Transverse colon (tissue), 4 donors: ENCODE results near the gene HJURP. TPM values are rescaled to one million over a fixed set of nuclear protein-coding genes. Genes with fewer than 3 reads are reported as not detected.

ENCODE experiments used
- DNase-seq: peaks from one replicate; pipeline ENCODE4 v3.0.0-alpha.2; 2019
- H3K27ac ChIP-seq, 4 donors: fragments of 200-600 bp; sonication (generic); 2 replicates each; pipeline ENCODE4 v1.5.1; 2016 to 2018; ENCODE audit warnings: inconsistent platforms in 4 of 4
- H3K27me3 ChIP-seq: fragments of 200-600 bp; sonication (generic); 2 replicates; pipeline ENCODE4 v1.5.1; 2017; ENCODE audit warnings: inconsistent platforms
- H3K36me3 ChIP-seq, 4 donors: fragments of 200-600 bp; sonication (generic); 2 replicates each; pipeline ENCODE4 v1.5.1; 2017 to 2019; ENCODE audit warnings: inconsistent platforms in 4 of 4
- H3K4me1 ChIP-seq, 4 donors: fragments of 200-600 bp; sonication (generic); 2 replicates each; pipeline ENCODE4 v1.5.1; 2017 to 2020; ENCODE audit warnings: inconsistent platforms in 4 of 4
- H3K4me3 ChIP-seq, 4 donors: fragments of 200-600 bp; sonication (generic); 1 replicate in 1 of 4; 2 replicates in 3 of 4; pipeline versions ENCODE4 v1.5.1 to v1.6.1; 2017 to 2019; ENCODE audit warnings: inconsistent platforms in 4 of 4
- H3K9me3 ChIP-seq, 2 donors: fragments of 200-600 bp; sonication (generic); 2 replicates each; pipeline ENCODE4 v1.5.1; 2017 to 2019; ENCODE audit warnings: inconsistent platforms in 2 of 2
- CTCF ChIP-seq, 5 experiments: fragments of 200-600 bp in 3 of 5; fragments of 450-650 bp in 2 of 5; sonication (generic) in 3 of 5; IDR thresholded peaks; 1 replicate in 2 of 5; 2 replicates in 3 of 5; pipeline ENCODE4 v1.5.1; 2016 to 2017; ENCODE audit warnings: antibody characterized with exemption in 5 of 5, inconsistent platforms in 3 of 5, mild to moderate bottlenecking in 2 of 5, moderate library complexity in 1 of 5
- EP300 ChIP-seq: sonication (generic); formaldehyde crosslinking; IDR thresholded peaks from one replicate; pipeline ENCODE4 v1.6.1; 2017; ENCODE audit warnings: antibody characterized with exemption, low read depth
- POLR2A ChIP-seq: fragments of 450-650 bp; IDR thresholded peaks from one replicate; pipeline ENCODE4 v1.6.1; 2016; ENCODE audit warnings: antibody characterized with exemption, mild to moderate bottlenecking, moderate library complexity
- POLR2AphosphoS5 ChIP-seq, 3 donors: sonication (generic); formaldehyde crosslinking; IDR thresholded peaks; one replicate each; pipeline ENCODE4 v1.6.1; 2016; ENCODE audit warnings: antibody characterized with exemption in 3 of 3
- WGBS, 2 donors: methylation state at CpG; one replicate each; pipeline ENCODE4 v1.1.5; 2018; ENCODE audit warnings: low coverage in 1 of 2; 5-methylcytosine and 5-hydroxymethylcytosine counted together
- in situ Hi-C, 4 donors: fragments of 200-750 bp; cut with MboI; loops; one replicate each; pipeline versions ENCODE4 v1.15.0 to v1.15.1; 2017; ENCODE audit warnings: low sequenced_read_pairs in 3 of 4, low pct_ligation_motif_present in 1 of 4, low pct_unique_long_range_greater_than_20kb in 1 of 4
- intact Hi-C: fragments of 100-400 bp; cut with DNase I; formaldehyde crosslinking; loops from one replicate; pipeline ENCODE4 v1.15.1; 2023; ENCODE audit warnings: low total_unique reads
- total RNA-seq, 4 donors: library from RNA; depleted of rRNA; stranded (reverse); fragments of >200 nt; gene quantifications; one replicate each; pipeline ENCODE4 v1.1.0, GENCODE V29; 2016

Gene HJURP
- total RNA-seq, 4 donors from 2014 or later, result 1.9 to 29.5 (median 2.1) TPM; not detected in 1

GRCh38 chr2:233857511-233858141 lies 3.3 kb upstream of the HJURP start:
- no peak overlapping the region for H3K27ac ChIP-seq
- peak; percentile 67 for DNase-seq
- H3K4me1 ChIP-seq, result peaks cover 0 to 24% (median 12%) of the 10 kb centered on the region in 4 donors
- H3K36me3 ChIP-seq, result no peaks in the 10 kb centered on the region
- H3K4me3 ChIP-seq, result no peak overlapping the region
- no peaks in the 10 kb centered on the region for H3K9me3 ChIP-seq
- 40 to 57% methylated on average over 4 to 9 of the region's 9 CpGs for WGBS, 2 donors
- in situ Hi-C loops, result no loop called here
- H3K27me3 ChIP-seq, result no peaks in the 10 kb centered on the region
- intact Hi-C loops, result no loop called here
- TF ChIP-seq POLR2AphosphoS5 (IDR thresholded peaks at IDR 0.05) (no peak), EP300 (no peak), POLR2A (no peak), CTCF (IDR thresholded peaks at IDR 0.05) (peak; percentile 57 to 76 (median 68))

GRCh38 chr2:233856184-233856583 lies 1.8 kb upstream of the HJURP start:
- intact Hi-C loops, result no loop called here
- H3K27ac ChIP-seq, result no peak overlapping the region
- no peaks in the 10 kb centered on the region for H3K9me3 ChIP-seq
- TF ChIP-seq CTCF (IDR thresholded peaks at IDR 0.05), result no peak
- no peak for TF ChIP-seq POLR2A
- WGBS, 2 donors, result 93 to 95% methylated on average over 4 to 5 of the region's 5 CpGs
- no peaks in the 10 kb centered on the region for H3K27me3 ChIP-seq
- no peaks in the 10 kb centered on the region for H3K36me3 ChIP-seq
- in situ Hi-C loops, result no loop called here
- DNase-seq, result no peak
- peaks cover 0 to 24% (median 12%) of the 10 kb centered on the region in 4 donors for H3K4me1 ChIP-seq
- H3K4me3 ChIP-seq, result no peak overlapping the region

- no peak for DNase-seq
- no peak overlapping the region for H3K27ac ChIP-seq
- no peaks in the 10 kb centered on the region for H3K36me3 ChIP-seq
- H3K4me1 ChIP-seq, result peaks cover 0 to 24% (median 12%) of the 10 kb centered on the region in 4 donors
- in situ Hi-C loops, result no loop called here
- no peak overlapping the region for H3K4me3 ChIP-seq
- WGBS, 2 donors, result 80 to 91% methylated on average over 2 to 5 of the region's 5 CpGs
- TF ChIP-seq CTCF (IDR thresholded peaks at IDR 0.05), result no peak
- no peak for TF ChIP-seq POLR2AphosphoS5 (IDR thresholded peaks at IDR 0.05)
- TF ChIP-seq POLR2A, result no peak
- no peak for TF ChIP-seq EP300
- no peaks in the 10 kb centered on the region for H3K27me3 ChIP-seq
- intact Hi-C loops, result no loop called here
- no peaks in the 10 kb centered on the region for H3K9me3 ChIP-seq
These were observed 1.0 kb upstream of the HJURP start for GRCh38 chr2:233855345-233855744.

- 2% methylated on average over 25 of the region's 25 CpGs; no CpG with 5 or more reads in 1 of the 2 donors for WGBS, 2 donors
- no peak for DNase-seq
- in situ Hi-C loops (no loop called here), intact Hi-C loops (no loop called here)
- H3K9me3 ChIP-seq, result no peaks in the 10 kb centered on the region
- peak overlapping the region in 2 of 4 donors; percentile 29 to 50 for H3K27ac ChIP-seq
- H3K4me1 ChIP-seq, result peaks cover 0 to 24% (median 12%) of the 10 kb centered on the region in 4 donors
- no peaks in the 10 kb centered on the region for H3K36me3 ChIP-seq
- H3K27me3 ChIP-seq, result no peaks in the 10 kb centered on the region
- peak overlapping the region; percentile 44 to 94 (median 70) for H3K4me3 ChIP-seq
- TF ChIP-seq POLR2AphosphoS5 (IDR thresholded peaks at IDR 0.05), result no peak
- TF ChIP-seq POLR2A, result no peak
These were observed 473 bp downstream of the HJURP start for GRCh38 chr2:233853883-233854240.

GRCh38 chr2:233853353-233853752 lies 982 bp downstream of the HJURP start:
- TF ChIP-seq POLR2A, result no peak
- no peak for TF ChIP-seq POLR2AphosphoS5 (IDR thresholded peaks at IDR 0.05)
- no peak for TF ChIP-seq CTCF (IDR thresholded peaks at IDR 0.05)
- no peak for TF ChIP-seq EP300
- intact Hi-C loops (no loop called here), in situ Hi-C loops (no loop called here)
- Histone ChIP-seq H3K27ac (no peak overlapping the region), H3K4me3 (peak overlapping the region in 2 of 4 donors; percentile 71 to 94), H3K27me3 (no peaks in the 10 kb centered on the region), H3K4me1 (peaks cover 0 to 24% (median 12%) of the 10 kb centered on the region in 4 donors), H3K9me3 (no peaks in the 10 kb centered on the region), H3K36me3 (no peaks in the 10 kb centered on the region)
- DNase-seq, result no peak
- 32% methylated on average over 8 of the region's 8 CpGs; no CpG with 5 or more reads in 1 of the 2 donors for WGBS, 2 donors
